Mucosa of gallbladder (tissue), 1 donor: ENCODE measurements around the gene USP17L17. TPM values are rescaled to one million over a fixed set of nuclear protein-coding genes. Genes with fewer than 3 reads are reported as not detected.
"Not testable (repeated sequence)": the region's sequence is repeated elsewhere in the genome, so short reads cannot be mapped to it uniquely, and the experiment has no call there.

ENCODE experiments used
- DNase-seq: peaks from one replicate; pipeline ENCODE4 v3.0.0-alpha.2; 2020; ENCODE audit warnings: low spot score
- total RNA-seq: library from RNA; stranded (reverse); gene quantifications from one replicate; pipeline ENCODE4 v1.2.1, GENCODE V29; 2021
- donor health status: DM: no; HTN: no; CAD: no.

The USP17L17 gene, protein sequence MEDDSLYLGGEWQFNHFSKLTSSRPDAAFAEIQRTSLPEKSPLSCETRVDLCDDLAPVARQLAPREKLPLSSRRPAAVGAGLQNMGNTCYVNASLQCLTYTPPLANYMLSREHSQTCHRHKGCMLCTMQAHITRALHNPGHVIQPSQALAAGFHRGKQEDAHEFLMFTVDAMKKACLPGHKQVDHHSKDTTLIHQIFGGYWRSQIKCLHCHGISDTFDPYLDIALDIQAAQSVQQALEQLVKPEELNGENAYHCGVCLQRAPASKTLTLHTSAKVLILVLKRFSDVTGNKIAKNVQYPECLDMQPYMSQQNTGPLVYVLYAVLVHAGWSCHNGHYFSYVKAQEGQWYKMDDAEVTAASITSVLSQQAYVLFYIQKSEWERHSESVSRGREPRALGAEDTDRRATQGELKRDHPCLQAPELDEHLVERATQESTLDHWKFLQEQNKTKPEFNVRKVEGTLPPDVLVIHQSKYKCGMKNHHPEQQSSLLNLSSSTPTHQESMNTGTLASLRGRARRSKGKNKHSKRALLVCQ
- not detected for total RNA-seq

DNA sequence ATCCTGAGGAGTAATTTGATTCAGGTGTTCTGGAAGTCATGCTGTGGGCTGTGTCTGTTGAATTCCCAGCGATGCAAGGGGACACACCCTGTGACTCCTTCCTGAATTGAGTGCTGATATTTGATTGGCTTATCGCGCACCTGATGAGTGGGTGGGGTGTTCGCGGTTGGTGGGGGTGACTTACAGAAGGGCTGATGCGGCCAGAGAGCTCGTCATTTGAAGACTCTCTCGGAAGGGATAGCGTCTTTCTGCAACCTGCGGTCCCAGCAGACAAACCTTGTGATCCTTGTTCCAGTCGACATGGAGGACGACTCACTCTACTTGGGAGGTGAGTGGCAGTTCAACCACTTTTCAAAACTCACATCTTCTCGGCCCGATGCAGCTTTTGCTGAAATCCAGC is at the start of gene USP17L17:
Gene USP17L17 (plus strand): TSS at position 301 of the 400 bp plus-strand sequence. CDS start 0 bp downstream, at position 301.
- DNase-seq = not testable (repeated sequence)

DNA sequence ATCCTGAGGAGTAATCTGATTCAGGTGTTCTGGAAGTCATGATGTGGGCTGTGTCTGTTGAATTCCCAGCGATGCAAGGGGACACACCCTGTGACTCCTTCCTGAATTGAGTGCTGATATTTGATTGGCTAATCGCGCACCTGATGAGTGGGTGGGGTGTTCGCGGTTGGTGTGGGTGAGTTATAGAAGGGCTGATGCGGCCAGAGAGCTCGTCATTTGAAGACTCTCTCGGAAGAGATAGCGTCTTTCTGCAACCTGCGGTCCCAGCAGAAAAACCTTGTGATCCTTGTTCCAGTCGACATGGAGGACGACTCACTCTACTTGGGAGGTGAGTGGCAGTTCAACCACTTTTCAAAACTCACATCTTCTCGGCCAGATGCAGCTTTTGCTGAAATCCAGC is 33.3 kb upstream of the USP17L17 start, which contains the start of gene USP17L10:
Gene USP17L10 (plus strand): TSS at position 301 of the 400 bp plus-strand sequence. CDS start 0 bp downstream, at position 301.
- DNase-seq = not testable (repeated sequence)

DNA sequence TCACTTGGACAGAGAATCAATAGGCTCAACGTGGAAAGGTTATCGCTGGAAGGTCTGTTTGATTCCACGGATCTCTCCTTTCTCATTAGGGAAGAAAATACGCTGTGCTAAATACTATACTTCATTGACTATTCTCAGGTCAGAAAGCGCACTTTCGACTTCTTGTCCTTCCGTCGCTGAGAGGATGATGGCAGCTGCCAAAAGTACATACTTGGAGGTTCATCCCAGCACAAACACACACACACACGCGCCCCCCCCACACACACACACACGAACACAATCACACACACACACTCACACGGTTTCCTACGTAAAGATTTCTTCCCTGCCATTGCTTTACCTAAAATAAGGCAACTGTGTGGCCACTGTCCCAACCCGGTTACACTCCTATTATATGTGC is 29.0 kb upstream of the USP17L17 start:
- not testable (repeated sequence) for DNase-seq

DNA sequence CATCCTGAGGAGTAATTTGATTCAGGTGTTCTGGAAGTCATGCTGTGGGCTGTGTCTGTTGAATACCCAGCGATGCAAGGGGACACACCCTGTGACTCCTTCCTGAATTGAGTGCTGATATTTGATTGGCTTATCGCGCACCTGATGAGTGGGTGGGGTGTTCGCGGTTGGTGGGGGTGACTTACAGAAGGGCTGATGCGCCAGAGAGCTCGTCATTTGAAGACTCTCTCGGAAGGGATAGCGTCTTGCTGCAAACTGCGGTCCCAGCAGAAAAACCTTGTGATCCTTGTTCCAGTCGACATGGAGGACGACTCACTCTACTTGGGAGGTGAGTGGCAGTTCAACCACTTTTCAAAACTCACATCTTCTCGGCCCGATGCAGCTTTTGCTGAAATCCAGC is 28.6 kb upstream of the USP17L17 start, which contains the start of gene USP17L11:
Gene USP17L11 (plus strand): TSS at position 301 of the 400 bp plus-strand sequence. CDS start 0 bp downstream, at position 301.
- not testable (repeated sequence) for DNase-seq

DNA sequence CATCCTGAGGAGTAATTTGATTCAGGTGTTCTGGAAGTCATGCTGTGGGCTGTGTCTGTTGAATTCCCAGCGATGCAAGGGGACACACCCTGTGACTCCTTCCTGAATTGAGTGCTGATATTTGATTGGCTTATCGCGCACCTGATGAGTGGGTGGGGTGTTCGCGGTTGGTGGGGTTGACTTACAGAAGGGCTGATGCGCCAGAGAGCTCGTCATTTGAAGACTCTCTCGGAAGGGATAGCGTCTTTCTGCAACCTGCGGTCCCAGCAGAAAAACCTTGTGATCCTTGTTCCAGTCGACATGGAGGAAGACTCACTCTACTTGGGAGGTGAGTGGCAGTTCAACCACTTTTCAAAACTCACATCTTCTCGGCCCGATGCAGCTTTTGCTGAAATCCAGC is 23.8 kb upstream of the USP17L17 start, which contains the start of gene USP17L12:
Gene USP17L12 (plus strand): TSS at position 301 of the 400 bp plus-strand sequence. CDS start 0 bp downstream, at position 301.
- not testable (repeated sequence) for DNase-seq

DNA sequence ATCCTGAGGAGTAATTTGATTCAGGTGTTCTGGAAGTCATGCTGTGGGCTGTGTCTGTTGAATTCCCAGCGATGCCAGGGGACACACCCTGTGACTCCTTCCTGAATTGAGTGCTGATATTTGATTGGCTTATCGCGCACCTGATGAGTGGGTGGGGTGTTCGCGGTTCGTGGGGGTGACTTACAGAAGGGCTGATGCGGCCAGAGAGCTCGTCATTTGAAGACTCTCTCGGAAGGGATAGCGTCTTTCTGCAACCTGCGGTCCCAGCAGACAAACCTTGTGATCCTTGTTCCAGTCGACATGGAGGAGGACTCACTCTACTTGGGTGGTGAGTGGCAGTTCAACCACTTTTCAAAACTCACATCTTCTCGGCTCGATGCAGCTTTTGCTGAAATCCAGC is 19.1 kb upstream of the USP17L17 start, which contains the start of gene USP17L13:
Gene USP17L13 (plus strand): TSS at position 301 of the 400 bp plus-strand sequence. CDS start 0 bp downstream, at position 301.
- DNase-seq = not testable (repeated sequence)

DNA sequence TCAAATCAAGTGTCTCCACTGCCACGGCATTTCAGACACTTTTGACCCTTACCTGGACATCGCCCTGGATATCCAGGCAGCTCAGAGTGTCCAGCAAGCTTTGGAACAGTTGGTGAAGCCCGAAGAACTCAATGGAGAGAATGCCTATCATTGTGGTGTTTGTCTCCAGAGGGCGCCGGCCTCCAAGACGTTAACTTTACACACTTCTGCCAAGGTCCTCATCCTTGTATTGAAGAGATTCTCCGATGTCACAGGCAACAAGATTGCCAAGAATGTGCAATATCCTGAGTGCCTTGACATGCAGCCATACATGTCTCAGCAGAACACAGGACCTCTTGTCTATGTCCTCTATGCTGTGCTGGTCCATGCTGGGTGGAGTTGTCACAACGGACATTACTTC is 13.4 kb upstream of the USP17L17 start:
- peak; percentile 6 for DNase-seq

DNA sequence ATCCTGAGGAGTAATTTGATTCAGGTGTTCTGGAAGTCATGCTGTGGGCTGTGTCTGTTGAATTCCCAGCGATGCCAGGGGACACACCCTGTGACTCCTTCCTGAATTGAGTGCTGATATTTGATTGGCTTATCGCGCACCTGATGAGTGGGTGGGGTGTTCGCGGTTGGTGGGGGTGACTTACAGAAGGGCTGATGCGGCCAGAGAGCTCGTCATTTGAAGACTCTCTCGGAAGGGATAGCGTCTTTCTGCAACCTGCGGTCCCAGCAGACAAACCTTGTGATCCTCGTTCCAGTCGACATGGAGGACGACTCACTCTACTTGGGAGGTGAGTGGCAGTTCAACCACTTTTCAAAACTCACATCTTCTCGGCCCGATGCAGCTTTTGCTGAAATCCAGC is 9.6 kb upstream of the USP17L17 start, which contains the start of gene USP17L15:
Gene USP17L15 (plus strand): TSS at position 301 of the 400 bp plus-strand sequence. CDS start 0 bp downstream, at position 301.
- not testable (repeated sequence) for DNase-seq

DNA sequence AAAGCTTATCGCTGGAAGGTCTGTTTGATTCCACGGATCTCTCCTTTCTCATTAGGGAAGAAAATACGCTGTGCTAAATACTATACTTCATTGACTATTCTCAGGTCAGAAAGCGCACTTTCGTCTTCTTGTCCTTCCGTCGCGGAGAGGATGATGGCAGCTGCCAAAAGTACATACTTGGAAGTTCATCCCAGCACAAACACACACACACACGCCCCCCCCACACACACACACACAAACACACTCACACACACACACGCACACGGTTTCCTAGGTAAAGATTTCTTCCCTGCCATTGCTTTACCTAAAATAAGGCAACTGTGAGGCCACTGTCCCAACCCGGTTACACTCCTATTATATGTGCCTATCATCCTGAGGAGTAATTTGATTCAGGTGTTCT is 5.2 kb upstream of the USP17L17 start:
- DNase-seq = not testable (repeated sequence)

DNA sequence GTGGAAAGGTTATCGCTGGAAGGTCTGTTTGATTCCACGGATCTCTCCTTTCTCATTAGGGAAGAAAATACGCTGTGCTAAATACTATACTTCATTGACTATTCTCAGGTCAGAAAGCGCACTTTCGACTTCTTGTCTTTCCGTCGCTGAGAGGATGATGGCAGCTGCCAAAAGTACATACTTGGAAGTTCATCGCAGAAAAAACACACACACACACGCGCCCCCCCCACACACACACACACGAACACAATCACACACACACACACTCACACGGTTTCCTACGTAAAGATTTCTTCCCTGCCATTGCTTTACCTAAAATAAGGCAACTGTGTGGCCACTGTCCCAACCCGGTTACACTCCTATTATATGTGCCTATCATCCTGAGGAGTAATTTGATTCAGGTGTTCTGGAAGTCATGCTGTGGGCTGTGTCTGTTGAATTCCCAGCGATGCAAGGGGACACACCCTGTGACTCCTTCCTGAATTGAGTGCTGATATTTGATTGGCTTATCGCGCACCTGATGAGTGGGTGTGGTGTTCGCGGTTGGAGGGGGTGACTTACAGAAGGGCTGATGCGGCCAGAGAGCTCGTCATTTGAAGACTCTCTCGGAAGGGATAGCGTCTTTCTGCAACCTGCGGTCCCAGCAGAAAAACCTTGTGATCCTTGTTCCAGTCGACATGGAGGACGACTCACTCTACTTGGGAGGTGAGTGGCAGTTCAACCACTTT is 4.4 kb downstream of the USP17L17 start, which contains the start of gene USP17L18:
Gene USP17L18 (plus strand): TSS at position 678 of the 728 bp plus-strand sequence. CDS start 0 bp downstream, at position 678.
- DNase-seq = peak; percentile 17

DNA sequence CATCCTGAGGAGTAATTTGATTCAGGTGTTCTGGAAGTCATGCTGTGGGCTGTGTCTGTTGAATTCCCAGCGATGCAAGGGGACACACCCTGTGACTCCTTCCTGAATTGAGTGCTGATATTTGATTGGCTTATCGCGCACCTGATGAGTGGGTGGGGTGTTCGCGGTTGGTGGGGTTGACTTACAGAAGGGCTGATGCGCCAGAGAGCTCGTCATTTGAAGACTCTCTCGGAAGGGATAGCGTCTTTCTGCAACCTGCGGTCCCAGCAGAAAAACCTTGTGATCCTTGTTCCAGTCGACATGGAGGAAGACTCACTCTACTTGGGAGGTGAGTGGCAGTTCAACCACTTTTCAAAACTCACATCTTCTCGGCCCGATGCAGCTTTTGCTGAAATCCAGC is 9.4 kb downstream of the USP17L17 start, which contains the start of gene USP17L19:
Gene USP17L19 (plus strand): TSS at position 301 of the 400 bp plus-strand sequence. CDS start 0 bp downstream, at position 301.
- not testable (repeated sequence) for DNase-seq

DNA sequence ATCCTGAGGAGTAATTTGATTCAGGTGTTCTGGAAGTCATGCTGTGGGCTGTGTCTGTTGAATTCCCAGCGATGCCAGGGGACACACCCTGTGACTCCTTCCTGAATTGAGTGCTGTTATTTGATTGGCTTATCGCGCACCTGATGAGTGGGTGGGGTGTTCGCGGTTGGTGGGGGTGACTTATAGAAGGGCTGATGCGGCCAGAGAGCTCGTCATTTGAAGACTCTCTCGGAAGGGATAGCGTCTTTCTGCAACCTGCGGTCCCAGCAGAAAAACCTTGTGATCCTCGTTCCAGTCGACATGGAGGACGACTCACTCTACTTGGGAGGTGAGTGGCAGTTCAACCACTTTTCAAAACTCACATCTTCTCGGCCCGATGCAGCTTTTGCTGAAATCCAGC is 14.1 kb downstream of the USP17L17 start, which contains the start of gene USP17L20:
Gene USP17L20 (plus strand): TSS at position 301 of the 400 bp plus-strand sequence. CDS start 0 bp downstream, at position 301.
- DNase-seq = not testable (repeated sequence)

DNA sequence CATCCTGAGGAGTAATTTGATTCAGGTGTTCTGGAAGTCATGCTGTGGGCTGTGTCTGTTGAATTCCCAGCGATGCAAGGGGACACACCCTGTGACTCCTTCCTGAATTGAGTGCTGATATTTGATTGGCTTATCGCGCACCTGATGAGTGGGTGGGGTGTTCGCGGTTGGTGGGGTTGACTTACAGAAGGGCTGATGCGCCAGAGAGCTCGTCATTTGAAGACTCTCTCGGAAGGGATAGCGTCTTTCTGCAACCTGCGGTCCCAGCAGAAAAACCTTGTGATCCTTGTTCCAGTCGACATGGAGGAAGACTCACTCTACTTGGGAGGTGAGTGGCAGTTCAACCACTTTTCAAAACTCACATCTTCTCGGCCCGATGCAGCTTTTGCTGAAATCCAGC is 18.9 kb downstream of the USP17L17 start, which contains the start of gene USP17L21:
Gene USP17L21 (plus strand): TSS at position 301 of the 400 bp plus-strand sequence. CDS start 0 bp downstream, at position 301.
- DNase-seq = not testable (repeated sequence)

DNA sequence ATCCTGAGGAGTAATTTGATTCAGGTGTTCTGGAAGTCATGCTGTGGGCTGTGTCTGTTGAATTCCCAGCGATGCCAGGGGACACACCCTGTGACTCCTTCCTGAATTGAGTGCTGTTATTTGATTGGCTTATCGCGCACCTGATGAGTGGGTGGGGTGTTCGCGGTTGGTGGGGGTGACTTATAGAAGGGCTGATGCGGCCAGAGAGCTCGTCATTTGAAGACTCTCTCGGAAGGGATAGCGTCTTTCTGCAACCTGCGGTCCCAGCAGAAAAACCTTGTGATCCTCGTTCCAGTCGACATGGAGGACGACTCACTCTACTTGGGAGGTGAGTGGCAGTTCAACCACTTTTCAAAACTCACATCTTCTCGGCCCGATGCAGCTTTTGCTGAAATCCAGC is 23.6 kb downstream of the USP17L17 start, which contains the start of gene USP17L22:
Gene USP17L22 (plus strand): TSS at position 301 of the 400 bp plus-strand sequence. CDS start 0 bp downstream, at position 301.
- DNase-seq = not testable (repeated sequence)

DNA sequence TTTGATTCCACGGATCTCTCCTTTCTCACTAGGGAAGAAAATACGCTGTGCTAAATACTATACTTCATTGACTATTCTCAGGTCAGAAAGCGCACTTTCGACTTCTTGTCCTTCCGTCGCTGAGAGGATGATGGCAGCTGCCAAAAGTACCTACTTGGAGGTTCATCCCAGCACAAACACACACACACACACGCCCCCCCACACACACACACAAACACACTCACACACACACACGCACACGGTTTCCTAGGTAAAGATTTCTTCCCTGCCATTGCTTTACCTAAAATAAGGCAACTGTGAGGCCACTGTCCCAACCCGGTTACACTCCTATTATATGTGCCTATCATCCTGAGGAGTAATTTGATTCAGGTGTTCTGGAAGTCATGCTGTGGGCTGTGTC is 28.0 kb downstream of the USP17L17 start:
- DNase-seq = peak; percentile 33

Other genes with a start within 250 kb of the USP17L17 start
- not detected for gene FAM90A26, start 73.5 kb upstream of the USP17L17 start, total RNA-seq
- not detected for gene USP17L10, start 33.2 kb upstream of the USP17L17 start, total RNA-seq
- not detected for gene USP17L11, start 28.5 kb upstream of the USP17L17 start, total RNA-seq
- gene USP17L12, start 23.7 kb upstream of the USP17L17 start, total RNA-seq = not detected
- gene USP17L13, start 19.0 kb upstream of the USP17L17 start, total RNA-seq = not detected
- gene USP17L15, start 9.5 kb upstream of the USP17L17 start, total RNA-seq = not detected
- gene USP17L18, start 4.8 kb downstream of the USP17L17 start, total RNA-seq = not detected
- not detected for gene USP17L19, start 9.5 kb downstream of the USP17L17 start, total RNA-seq
- not detected for gene USP17L20, start 14.2 kb downstream of the USP17L17 start, total RNA-seq
- not detected for gene USP17L21, start 19.0 kb downstream of the USP17L17 start, total RNA-seq
- not detected for gene USP17L22, start 23.7 kb downstream of the USP17L17 start, total RNA-seq
- gene USP17L24, start 81.3 kb downstream of the USP17L17 start, total RNA-seq = not detected
- not detected for gene USP17L25, start 86.0 kb downstream of the USP17L17 start, total RNA-seq
- gene USP17L26, start 90.8 kb downstream of the USP17L17 start, total RNA-seq = not detected
- gene USP17L5, start 95.5 kb downstream of the USP17L17 start, total RNA-seq = not detected
- gene USP17L27, start 100.3 kb downstream of the USP17L17 start, total RNA-seq = not detected
- not detected for gene USP17L28, start 105.0 kb downstream of the USP17L17 start, total RNA-seq
- gene USP17L29, start 109.8 kb downstream of the USP17L17 start, total RNA-seq = not detected
- gene USP17L30, start 119.2 kb downstream of the USP17L17 start, total RNA-seq = not detected
- gene DEFB131A, start 200.5 kb downstream of the USP17L17 start, total RNA-seq = not detected